HG03103 (cell line): ENCODE measurements around the gene MORN1.
A peak's percentile ranks its signal among the peaks of the same experiment; 100 is the strongest.

Experiments used
- ATAC-seq: cut with Tn5 transposase; IDR thresholded peaks from one replicate; pipeline ENCODE4 v1.9.1; 2021; ENCODE audit warnings: low read depth; ENCODE audit not compliant: unreplicated experiment

MORN1 gene

DNA sequence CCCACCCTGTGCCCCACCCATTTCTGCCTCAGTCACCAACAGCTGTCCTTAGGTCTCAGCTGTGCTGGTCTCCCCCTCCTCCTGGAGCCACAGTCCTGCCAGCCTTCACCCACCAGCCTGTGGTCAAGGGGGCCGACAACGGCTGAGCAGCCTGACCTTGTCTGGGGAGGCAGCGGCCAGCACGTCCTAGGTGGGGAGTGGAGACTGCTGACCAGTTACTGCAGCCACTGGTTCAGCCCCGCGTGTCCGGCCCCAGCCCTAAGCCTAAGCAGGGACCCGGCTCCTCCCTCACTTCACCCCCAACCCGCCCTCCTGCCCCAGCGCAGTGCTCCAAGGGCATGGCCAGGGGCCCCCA is 79.2 kb downstream of the MORN1 start:
- ATAC-seq = no peak

DNA sequence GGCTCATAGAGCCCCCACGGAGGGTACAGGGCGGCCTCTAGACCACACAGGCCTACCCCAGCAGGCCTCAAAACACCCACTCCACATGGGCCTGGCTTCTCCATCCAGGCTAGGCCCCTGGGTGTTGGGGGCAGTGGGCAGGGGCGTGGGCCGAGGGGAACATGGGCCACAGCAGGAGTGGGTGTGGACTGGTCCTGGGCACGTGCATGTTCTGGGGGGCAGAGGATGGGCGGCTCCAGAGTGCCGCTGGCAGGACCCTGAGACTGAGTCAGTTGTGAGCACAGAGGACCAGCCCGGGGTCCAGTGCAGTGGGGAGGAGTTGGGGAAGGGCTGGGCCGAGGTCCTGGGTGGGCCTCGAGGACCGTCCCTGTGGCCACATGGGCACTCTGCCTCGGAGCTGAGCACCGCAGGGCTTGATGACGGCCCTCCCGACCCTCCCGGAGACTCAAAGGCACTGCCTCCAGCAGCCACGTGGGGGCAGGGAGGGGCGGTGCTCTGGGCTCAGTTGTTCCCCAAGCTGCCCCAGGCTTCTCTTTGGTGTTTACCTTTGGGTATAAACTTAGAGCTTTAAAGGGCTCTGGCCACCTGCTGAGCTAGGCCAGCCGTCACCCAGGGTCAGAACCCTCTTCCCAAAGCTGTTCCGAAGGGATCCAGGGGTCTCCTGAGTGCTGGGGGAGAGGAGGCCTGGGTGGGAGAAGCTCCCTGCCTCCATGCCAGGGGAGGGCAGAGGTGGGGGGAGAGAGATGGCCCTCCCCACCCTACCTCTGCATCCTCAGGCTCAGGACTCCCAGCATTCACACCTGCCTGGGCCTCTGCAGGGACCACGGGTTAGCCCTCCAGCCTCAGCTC is 79.9 kb downstream of the MORN1 start:
- ATAC-seq = no peak

DNA sequence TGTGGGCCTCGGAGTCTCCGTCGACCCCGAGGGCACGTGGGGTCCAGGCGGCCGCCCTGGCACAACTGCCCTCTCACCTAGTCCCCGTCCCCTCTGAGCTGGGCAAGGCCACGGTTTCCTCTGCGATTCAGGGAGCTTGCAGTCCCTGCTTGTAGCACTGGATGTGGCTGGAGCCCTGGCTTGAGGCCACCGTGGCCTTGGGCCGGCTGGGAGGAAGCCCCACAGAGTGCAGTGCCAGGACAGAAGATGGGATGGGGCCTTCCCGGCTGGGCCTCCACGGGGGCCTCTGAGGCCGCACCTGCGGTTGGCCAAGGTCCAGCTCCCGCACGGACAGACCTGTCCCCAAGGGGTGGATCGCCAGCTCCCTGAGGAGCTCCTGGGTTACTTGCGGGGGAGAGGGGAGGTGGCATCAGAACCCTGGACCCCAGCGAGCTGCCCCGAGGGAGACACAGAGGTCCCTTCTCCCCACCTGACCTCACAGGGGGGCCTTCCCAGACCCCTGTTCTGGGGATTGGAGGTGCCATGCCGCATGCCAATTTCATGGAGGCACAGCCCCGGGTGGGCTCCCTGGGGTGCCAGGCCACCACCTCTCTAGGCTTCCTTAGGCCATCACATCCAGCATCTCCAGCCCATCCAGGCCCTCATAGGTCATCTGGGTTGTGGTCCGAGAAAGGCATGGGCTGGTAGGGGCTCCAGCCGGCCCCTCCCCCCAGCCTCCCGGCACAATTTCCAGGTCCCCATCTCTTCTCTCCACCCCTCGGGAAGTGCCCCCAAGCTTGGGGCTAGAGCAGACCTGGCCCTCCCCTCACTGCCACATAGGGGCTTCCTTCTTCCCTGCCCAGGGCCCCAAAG is 80.8 kb downstream of the MORN1 start:
- ATAC-seq = no peak

DNA sequence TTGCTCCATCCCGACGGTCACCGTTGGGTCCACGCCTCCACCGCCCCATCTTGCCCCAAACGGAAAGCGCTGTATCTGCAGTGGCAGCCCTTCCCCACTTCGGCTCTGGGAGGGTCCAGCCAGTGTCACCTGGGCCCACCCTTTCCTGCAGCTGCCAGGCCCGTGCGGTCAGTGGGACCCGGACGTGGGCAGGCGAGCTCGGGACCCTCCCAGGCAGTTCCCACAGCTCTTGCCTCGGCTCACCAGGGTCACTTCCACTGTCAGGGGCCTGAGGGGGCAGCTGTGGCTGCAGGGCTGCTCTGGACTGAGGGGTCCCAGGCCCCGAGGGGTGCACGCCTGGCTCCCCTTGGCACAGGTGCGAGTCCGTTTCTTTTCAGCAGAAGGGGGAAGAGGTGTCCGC is 82.5 kb downstream of the MORN1 start:
- ATAC-seq = no peak

DNA sequence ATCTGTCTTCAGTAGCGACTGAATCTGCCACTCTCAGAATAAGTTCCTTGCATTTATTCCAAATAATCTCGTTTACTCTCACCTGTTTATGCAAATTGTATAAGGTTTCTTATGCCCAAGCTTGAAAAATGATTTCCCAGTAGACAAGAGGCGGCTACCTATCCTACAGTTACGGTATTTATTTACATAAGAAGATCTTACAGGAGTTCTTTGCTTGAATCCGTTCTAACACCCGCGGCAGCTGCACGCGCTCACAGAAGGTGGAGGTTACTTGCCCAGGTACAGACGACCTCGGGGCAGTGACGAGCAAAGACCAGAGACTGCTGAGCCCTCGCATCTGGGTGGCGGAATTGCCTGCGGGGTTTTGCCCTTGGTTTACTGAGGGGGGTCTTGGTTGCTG is 83.4 kb downstream of the MORN1 start:
- no peak for ATAC-seq

DNA sequence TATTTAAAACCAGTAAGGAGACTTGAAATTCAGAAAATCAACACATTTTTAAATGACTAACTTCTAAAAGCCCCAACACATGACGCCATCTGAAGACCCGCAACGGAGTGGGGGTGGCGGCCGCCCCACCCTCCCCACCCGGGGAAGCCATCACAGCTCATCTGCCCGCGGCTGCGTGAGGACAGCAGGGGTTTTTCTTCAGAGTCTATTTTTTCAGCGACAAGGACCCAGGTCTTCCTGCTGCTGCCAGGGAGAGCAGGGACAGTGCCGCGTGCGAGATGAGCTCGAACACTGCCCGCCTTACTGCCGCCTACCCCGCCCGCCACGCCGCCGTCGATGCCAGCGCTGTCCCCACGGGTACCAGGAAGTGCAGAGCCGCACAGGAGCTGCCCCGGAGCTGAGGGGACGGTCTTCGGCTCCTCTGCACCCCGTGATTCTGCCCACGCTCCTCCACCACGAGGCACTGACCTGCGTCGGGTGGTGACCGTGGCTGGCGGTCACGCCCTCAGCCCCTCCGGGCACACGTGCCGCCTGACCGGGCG is 84.2 kb downstream of the MORN1 start:
- ATAC-seq = no peak

DNA sequence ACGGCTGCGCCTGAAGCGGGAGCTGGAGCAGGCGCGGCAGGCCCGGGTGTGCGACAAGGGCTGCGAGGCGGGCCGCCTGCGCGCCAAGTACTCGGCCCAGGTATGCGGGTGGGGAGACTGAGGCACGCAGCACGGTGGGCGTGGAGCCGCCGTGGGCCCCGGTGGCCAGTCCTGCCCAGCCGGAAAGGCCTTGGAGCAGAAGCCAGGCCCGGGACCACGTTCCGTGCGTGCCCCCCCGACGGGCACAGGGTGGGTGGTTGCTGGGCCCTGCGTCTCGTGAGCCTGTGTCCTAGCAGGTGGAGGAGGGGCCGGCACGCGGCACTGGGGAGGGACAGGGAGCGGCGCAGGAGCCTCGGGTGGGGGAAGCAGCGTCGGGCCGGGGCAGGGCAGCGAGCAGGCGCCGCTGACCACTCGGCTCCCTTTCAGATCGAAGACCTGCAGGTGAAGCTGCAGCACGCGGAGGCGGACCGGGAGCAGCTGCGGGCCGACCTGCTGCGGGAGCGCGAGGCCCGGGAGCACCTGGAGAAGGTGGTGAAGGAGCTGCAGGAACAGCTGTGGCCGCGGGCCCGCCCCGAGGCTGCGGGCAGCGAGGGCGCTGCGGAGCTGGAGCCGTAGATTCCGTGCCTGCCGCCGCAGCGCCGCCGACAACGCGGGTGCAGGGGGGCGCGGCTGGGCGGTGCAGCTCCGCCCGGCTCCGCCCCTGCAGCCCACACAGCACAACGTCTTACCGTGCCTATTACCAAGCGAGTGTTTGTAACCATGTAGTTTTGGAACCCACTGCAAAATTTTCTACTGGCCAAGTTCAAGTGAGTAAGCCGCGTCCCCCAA is 85.0 kb downstream of the MORN1 start:
- no peak for ATAC-seq

DNA sequence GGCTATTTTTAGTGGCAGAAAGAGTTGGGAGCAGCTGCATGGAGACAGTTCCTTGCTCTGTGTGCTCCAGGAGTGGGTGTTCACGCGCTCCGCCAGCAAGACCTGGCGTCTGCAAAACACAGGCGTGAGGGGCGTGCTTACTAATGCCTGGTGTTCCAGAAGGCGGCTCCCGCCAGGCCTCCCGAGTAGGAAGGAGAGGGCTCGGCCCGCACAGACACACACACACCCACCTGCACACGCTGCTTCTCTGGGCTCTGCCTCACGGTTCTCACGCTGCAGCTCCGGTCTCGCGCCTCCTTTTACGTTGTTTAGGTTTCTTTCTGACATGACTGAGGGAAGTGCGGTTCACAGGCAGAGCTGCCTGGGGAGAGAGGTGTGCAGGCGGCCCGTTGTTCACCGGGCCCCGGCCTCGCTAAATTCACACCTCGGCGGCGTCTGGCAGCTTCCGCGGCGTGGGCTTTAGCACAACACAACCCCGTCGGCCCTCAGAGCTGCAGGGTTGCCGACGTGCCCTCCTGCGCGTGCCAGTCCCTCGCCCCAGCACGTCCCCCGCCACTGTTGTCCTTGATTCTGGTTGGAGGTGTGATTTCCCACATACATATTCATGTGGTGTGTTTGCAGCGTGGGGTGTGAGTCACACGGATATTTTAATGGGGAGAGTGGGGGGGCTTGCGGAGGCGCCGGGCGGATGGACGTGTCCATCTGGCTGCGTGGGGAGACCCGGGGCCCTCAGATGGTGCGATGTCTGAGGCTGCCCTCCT is 86.3 kb downstream of the MORN1 start:
- no peak for ATAC-seq

DNA sequence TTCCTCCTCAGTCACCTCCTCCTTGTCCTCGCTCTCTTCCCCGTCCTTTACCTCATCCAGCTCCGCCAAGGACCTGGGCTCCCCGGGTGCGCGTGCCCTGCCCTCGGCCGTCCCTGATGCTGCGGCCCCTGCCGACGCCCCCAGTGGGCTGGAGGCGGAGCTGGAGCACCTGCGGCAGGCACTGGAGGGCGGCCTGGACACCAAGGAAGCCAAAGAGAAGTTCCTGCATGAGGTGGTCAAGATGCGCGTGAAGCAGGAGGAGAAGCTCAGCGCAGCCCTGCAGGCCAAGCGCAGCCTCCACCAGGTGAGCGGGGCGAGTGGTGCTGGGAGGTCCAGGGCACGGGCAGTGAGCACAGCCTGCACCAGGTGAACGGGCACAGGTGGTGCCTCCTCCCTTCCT is 87.1 kb downstream of the MORN1 start:
- no peak for ATAC-seq

DNA sequence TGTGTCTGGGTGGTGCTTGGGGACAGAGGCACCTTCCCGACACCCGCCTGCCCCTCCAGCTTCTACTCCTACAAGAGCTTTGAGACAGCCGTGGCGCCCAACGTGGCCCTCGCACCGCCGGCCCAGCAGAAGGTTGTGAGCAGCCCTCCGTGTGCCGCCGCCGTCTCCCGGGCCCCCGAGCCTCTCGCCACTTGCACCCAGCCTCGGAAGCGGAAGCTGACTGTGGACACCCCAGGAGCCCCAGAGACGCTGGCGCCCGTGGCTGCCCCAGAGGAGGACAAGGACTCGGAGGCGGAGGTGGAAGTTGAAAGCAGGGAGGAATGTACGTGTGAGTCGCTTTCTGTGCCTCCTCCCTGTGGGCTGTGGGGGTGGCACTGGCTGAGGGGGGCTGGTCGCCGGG is 87.6 kb downstream of the MORN1 start:
- ATAC-seq = no peak

DNA sequence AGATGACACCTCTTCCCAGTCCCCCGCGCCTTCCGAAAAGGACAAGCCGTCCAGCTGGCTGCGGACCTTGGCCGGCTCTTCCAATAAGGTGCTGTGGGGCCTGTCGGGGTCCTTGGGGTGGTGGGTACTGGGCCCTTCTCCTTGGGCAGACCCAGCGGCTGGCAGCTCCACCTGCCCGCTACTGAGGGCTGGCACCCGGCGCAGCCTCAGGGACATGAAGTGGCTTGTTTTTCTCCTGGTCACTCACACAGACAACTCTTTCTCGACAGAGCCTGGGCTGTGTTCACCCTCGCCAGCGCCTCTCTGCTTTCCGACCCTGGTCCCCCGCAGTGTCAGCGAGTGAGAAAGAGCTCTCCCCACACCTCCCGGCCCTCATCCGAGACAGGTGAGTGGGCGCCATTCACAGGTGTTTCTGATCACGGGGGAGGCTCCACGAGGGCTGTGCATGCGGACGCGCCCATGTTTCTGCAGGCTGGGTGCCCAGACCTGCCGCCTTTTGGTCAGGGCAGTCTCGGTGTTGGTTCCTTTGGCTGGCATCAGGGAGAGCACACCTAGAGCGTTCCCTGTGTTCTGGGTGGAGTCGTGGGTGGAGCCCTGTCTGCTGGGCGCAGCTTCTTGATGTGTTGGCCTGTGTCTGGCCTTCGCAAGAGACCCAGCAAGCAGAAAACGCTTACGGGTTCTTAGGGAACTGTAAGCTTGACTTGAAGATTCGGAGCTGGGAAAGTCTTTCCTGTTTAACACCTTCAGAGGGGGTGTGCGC is 88.2 kb downstream of the MORN1 start:
- ATAC-seq = no peak

DNA sequence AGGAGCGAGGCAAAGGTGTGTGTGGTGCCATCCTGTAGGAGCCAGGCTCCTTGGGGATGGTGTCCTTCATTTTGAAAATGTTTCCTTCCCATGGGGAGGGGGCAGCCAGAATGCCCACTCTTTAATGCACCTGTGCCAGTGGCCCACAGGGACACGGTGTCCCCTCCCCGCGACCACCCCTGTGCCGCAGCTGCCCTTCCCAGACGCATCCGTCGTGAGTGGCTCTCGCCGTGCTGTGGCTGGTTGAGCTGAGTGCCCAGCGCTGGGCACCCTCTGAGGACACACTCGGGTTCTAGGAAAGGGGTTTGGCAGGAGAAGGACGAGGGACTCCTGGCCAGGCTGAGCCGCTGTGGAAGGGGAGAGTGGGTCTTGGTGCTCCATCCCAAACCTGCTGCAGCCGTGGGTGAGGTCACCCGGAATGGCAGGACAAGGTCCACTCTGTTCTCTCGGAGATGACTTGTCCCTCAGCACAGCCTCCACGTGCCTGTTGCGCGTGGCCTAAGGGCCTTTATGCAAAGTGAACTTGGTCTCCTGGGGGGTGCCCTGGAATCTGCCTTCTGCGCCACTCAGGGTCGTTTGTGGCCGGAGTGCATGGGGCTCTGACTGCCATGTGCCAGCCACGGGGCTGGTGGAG is 88.9 kb downstream of the MORN1 start:
- no peak for ATAC-seq

DNA sequence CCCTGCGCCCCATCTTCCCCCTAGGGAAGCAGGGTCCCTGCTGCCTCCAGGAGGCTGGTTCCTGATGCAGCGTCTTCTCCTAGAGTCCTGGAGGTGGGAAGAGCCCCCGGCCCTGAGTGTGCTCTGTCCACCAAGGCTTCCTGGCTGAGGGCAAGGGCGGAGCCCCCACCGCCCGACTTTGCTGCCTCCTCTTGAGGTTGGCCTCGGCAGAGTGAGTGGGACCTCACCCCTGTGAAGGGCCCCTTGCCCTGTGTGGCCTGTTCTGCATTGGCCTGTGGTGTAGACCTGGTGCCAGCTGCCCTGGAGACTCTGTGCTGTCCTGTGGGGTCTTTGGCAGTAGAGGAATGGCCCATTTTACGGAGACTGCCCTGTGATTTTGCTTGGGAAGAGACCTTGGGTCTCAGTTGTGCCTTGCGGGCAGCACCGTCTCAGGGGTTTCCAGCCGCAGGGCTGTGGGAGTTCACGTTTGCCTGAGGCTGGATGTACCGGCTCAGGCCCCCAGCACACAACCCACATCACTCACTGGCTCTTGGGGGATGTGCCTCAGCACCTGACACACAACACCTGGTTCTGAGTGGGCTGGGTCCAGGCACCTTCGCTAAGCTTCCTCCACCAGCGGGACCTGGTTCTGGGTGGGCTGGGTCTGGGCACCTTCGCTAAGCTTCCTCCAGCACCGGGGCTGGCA is 89.6 kb downstream of the MORN1 start:
- no peak for ATAC-seq

DNA sequence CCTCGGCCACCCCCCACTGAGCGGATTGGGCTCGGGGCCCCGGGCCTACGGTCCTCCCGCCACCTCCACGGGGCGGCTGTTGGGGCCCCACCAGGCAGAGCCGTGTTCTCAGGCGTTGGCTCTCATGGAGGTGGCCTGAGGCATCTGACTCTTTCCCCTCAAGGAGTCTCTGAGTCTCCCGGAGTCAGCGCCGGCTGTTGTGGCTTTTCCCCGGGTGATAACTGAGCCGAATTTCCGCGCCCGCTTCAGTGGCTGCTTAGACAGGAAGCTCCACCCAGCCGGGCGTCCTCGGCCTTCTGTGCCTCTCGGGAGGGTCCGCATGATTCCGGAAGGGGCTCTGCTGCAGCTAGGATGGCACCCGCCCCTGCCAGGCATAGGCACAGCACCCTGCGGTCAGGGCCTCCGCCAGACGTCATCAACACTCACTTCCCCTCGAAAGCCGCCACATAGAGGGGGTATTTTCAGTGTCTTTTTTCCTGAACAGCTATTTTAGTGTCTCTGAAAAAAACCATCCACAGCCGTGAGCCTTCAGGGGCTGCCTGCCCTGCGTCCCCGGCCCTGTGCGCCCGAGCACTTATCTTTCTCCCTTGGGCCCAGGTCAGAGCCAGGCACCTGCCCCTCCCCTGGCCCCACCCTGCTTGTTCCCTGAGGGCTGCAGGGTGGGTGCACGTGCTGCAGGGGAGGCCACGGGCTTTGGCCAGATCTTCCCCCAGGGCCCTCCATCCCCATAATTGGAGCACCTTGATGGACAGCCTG is 90.3 kb downstream of the MORN1 start:
- peak; percentile 49 for ATAC-seq

DNA sequence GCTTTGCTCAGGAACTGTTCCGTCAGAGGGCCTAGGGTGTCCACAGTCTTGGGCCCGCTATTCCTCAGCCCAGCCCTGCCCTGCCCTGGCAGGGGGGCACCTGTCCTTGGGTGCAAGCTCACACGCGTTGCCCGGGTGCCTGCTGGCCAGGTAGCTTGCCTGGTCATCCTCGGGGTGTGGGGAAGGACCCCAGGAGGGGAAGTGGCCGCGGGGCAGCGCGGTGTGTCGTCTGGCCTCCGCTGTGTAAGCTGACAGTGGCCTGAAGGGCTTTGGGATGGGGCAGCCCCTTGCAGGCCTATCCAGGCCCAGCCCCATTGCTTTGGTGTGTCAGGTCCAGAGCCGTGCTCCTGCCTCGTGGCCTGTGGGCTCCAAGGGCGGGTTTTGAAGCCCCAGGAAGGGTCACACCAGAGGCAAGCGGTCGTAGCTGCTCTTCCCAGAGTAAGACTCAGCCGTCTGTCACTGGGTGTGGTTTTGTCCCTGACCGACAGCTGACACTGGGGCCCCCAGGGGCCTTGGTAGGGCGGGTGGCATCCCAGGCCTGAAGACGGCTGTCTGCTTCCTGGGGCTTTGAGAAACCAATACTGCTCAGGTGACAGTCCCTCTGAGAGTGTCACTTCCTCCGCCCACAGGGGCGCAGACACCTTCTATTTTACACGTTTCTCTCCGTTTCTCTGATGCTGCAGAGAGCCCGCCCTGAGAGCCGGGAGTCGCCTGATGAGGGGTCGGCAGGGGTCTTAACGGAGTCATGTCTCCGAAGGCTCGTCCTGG is 91.2 kb downstream of the MORN1 start:
- ATAC-seq = peak; percentile 76

DNA sequence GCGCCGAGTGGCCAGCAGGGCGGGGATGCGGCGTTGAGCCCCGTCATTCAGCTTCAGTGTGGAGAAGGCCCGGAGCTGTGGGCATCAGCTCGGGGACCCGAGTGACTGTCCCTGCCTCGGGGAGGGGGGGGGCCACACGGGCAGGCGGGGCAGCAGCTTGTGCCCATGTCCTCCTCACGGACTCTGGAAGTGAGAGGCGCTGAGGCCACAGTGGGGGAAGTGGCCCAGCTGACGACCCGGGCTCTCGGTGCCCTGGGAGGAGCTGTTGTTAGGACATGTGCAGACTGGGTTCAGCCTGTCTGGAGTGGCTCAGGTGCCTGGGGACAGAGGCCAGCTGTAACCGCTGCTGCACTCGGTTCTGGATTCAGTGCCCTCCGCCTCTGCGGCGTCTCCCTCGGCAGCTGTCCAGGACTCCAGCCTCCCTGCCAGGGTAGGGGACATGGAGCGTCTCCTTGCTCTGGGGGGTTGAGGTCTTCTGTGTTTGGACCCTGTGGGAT is 92.2 kb downstream of the MORN1 start:
- ATAC-seq = no peak

DNA sequence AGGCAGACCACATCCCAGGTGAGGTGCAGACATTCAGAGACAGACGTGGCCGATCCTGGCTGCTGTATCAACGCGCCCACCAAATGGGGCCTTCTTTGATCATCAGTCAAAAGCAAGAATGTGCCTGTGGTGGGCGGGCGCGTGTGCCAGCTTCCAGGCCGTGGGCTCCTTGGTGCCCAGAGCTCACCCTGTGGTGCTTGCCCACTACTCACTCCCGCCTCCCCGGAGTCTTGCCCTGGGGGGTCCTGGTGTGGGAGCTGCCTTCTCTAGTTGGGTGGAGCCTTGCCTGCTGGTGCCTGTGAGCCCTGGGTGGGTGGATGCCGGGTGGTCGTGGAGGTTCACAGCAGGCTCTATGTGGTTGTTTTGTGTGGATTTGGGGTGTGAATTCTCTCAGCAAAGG is 92.7 kb downstream of the MORN1 start:
- ATAC-seq = no peak
